Measurements from ENCODE around the gene FIBP. TPM values are rescaled to one million over a fixed set of nuclear protein-coding genes. Genes with fewer than 3 reads are reported as not detected.

The FIBP gene
- total and polyA plus RNA-seq, 2 of the 8 experiments (the other 6 are each of a cell fraction or from before 2014, with no cell fraction given): 74.3 to 173 TPM

DNA sequence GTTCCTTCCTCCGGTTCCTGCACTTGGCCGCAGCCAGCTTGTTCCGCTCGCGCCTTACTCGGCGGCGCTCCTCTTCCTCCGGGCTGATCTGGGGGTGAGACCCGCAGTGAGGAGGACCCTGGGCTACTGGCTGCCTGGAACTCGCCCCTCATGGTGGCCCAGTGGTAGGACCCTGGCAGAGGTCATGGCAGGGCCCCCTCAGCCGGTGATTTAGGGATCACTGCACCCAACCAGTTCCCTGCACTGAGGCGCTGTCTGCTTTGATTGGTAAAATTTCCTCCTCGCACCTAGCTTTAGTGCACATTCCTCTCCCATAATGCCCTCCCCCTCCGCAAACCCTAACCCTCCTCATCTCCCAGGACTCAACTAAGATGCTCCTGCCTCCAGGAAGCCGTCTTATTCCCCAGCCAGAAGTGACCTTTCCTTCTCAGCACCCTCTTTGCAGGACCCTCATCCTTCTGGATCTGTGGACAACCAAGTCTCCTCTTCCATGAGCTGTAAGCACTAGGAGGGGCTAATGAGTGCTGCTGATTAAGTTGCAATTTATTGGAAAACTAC lies 5.8 kb upstream of the FIBP start:
- DNase-seq (ENCODE audit: low read depth in 1 of 2, low spot score in 2 of 2) (no peak), FAIRE-seq (no peak)
- no peak overlapping the region for H3K23ac ChIP-seq (ENCODE audit: insufficient read length)
- H2BK5ac ChIP-seq (ENCODE audit: low read depth, low read length): no peak overlapping the region
- H2BK12ac ChIP-seq (ENCODE audit: low read depth, low read length): no peak overlapping the region
- H3K18ac ChIP-seq (ENCODE audit: extremely low read depth, low read length): no peak overlapping the region
- no peak overlapping the region for H3K14ac ChIP-seq (ENCODE audit: insufficient read length)
- H4K20me1 ChIP-seq (replicated peaks in 1 of 2; ENCODE audit: control insufficient read depth in 1 of 2, insufficient read depth in 2 of 2, low read length in 2 of 2): peaks cover 0 to 4% of the 10 kb centered on the region in 2 experiments
- H3K23me2 ChIP-seq (ENCODE audit: low read depth, low read length): peaks cover 17% of the 10 kb centered on the region
- no peaks in the 10 kb centered on the region; the same call in 1 of the 2 replicates for H3K79me1 ChIP-seq (ENCODE audit: low read depth, low read length)
- H3K27me3 ChIP-seq (replicated peaks in 1 of 4; ENCODE audit: control insufficient read depth in 3 of 4, extremely low read depth in 1 of 4, insufficient read depth in 3 of 4, low read length in 3 of 4): peaks cover 4 to 24% (median 19%) of the 10 kb centered on the region in 4 experiments
- peaks cover 0 to 23% (median 10%) of the 10 kb centered on the region in 4 experiments; a peak in 5 of 7 replicates for H3K4me1 ChIP-seq (replicated peaks in 1 of 4; ENCODE audit: control insufficient read depth in 3 of 4, insufficient read depth in 4 of 4, low read length in 3 of 4)
- no peak overlapping the region for H3K4me2 ChIP-seq (ENCODE audit: insufficient read depth in 1 of 2, low read depth in 2 of 2, low read length in 2 of 2)
- ChIA-PET POLR2A (ENCODE audit: partially characterized antibody) (interaction anchor here (0.7 to 39.7 kb wide), 7 partner anchors 9 to 174 kb away, joined by 3 to 1071 read pairs (median 5); partner anchors contain the start of genes C11orf68, CFL1, EFEMP2 and MUS81), CTCF (ENCODE audit: partially characterized antibody) (interaction anchor here (0.6 to 19.6 kb wide), 13 partner anchors 8 to 958 kb away, joined by 3 to 283 read pairs (median 4); partner anchors contain the start of gene EFEMP2)
- H3K4me3 ChIP-seq (ENCODE audit: extremely low read depth in 1 of 4, insufficient read depth in 2 of 4, low read depth in 3 of 4, low read length in 4 of 4): no peak overlapping the region
- no peak overlapping the region for H2AFZ ChIP-seq (ENCODE audit: low read length)
- H4K5ac ChIP-seq (ENCODE audit: insufficient read length, low read depth, low read length): no peak overlapping the region
- no peak overlapping the region for H3K9ac ChIP-seq (replicated peaks in 1 of 4; ENCODE audit: extremely low read depth in 1 of 4, low read depth in 3 of 4, low read length in 3 of 4)
- no peak overlapping the region for H4K8ac ChIP-seq (ENCODE audit: extremely low read depth, insufficient read depth, low read length)
- no peaks in the 10 kb centered on the region for H3K9me3 ChIP-seq (ENCODE audit: insufficient read depth in 2 of 2, low read depth in 1 of 2, low read length in 1 of 2)
- H2BK20ac ChIP-seq (ENCODE audit: low read length): no peak overlapping the region
- TF ChIP-seq POLR2AphosphoS5 (IDR thresholded peaks at IDR 0.05; ENCODE audit: low read depth, low read length) (no peak), SP4 (IDR thresholded peaks at IDR 0.05; ENCODE audit: low read length) (no peak), BRCA1 (IDR thresholded peaks at IDR 0.05; ENCODE audit: low read depth, low read length) (no peak), RFX5 (IDR thresholded peaks at IDR 0.05; ENCODE audit: borderline replicate concordance, low read depth, low read length) (no peak), CHD1 (IDR thresholded peaks at IDR 0.05; ENCODE audit: low read depth, low read length) (no peak), EZH2 (IDR thresholded peaks at IDR 0.05; ENCODE audit: low read depth, low read length, severe bottlenecking) (no peak), KDM1A (IDR thresholded peaks at IDR 0.05; ENCODE audit: borderline replicate concordance, low read length) (no peak), TCF12 (IDR thresholded peaks at IDR 0.05; ENCODE audit: low read depth, low read length) (no peak), NANOG (IDR thresholded peaks at IDR 0.05; ENCODE audit: insufficient read depth, low read depth, low read length, poor library complexity, severe bottlenecking) (no peak), SP1 (IDR thresholded peaks at IDR 0.05; ENCODE audit: low read depth, low read length) (no peak)
- TF ChIP-seq, protein P1, sequence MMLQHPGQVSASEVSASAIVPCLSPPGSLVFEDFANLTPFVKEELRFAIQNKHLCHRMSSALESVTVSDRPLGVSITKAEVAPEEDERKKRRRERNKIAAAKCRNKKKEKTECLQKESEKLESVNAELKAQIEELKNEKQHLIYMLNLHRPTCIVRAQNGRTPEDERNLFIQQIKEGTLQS (IDR thresholded peaks at IDR 0.05; ENCODE audit: insufficient read depth, low read depth, low read length): no peak
- no peak overlapping the region for H3K4ac ChIP-seq (replicated peaks; ENCODE audit: insufficient read length, low read depth, low read length)
- H2BK15ac ChIP-seq (ENCODE audit: low read length): no peak overlapping the region
- H4K91ac ChIP-seq (replicated peaks; ENCODE audit: insufficient read length, low read length): no peak overlapping the region
- no peaks in the 10 kb centered on the region for H3K36me3 ChIP-seq (ENCODE audit: control insufficient read depth in 2 of 4, insufficient read depth in 4 of 4, low read length in 3 of 4)
- H3K27ac ChIP-seq (ENCODE audit: low read depth, low read length): no peak overlapping the region
- WGBS, 2 experiments (ENCODE audit: extremely low coverage in 1 of 2, insufficient coverage in 1 of 2, insufficient read length in 1 of 2, insufficient replicate concordance in 2 of 2, low coverage in 1 of 2, low lambda C conversion rate in 2 of 2, missing lambda C conversion rate in 1 of 2): 93% methylated on average over 15 of the region's 16 CpGs; no CpG with 5 or more reads in 1 of the 2 experiments
- no peak overlapping the region for H3K56ac ChIP-seq (replicated peaks; ENCODE audit: insufficient read length, low read depth, low read length)
- no peaks in the 10 kb centered on the region for H3K79me2 ChIP-seq (ENCODE audit: control insufficient read depth in 1 of 2, insufficient read depth in 2 of 2, low read length in 2 of 2)
- no peak overlapping the region for H2BK120ac ChIP-seq (replicated peaks; ENCODE audit: low read depth, low read length)
- H2AK5ac ChIP-seq (ENCODE audit: low read depth, low read length): no peak overlapping the region
